Stimulated activated naive CD8-positive, alpha-beta T cell treated with anti-CD3 and anti-CD28 coated beads, Interleukin-15, Interleukin-2, amounts not matched to agents 100 ng/mL and 50 ng/mL, for 24 hours (primary cell): ENCODE measurements around the gene SETD7.

Experiments
- H3K27ac Mint-ChIP-seq: one replicate; pipeline ENCODE4 v1.8.0; 2021; ENCODE audit warnings: mild to moderate bottlenecking, mixed read lengths
- H3K27me3 Mint-ChIP-seq: one replicate; pipeline ENCODE4 v1.8.0; 2021; ENCODE audit warnings: mixed read lengths
- H3K36me3 Mint-ChIP-seq: one replicate; pipeline ENCODE4 v1.8.0; 2021; ENCODE audit warnings: low read depth, mixed read lengths
- H3K4me1 Mint-ChIP-seq: one replicate; pipeline ENCODE4 v1.8.0; 2021; ENCODE audit warnings: low read depth, mixed read lengths
- H3K4me3 Mint-ChIP-seq: one replicate; pipeline ENCODE4 v1.8.0; 2021; ENCODE audit warnings: mild to moderate bottlenecking, mixed read lengths
- H3K9me3 Mint-ChIP-seq: one replicate; pipeline ENCODE4 v1.8.0; 2021; ENCODE audit warnings: mixed read lengths

Gene SETD7

DNA sequence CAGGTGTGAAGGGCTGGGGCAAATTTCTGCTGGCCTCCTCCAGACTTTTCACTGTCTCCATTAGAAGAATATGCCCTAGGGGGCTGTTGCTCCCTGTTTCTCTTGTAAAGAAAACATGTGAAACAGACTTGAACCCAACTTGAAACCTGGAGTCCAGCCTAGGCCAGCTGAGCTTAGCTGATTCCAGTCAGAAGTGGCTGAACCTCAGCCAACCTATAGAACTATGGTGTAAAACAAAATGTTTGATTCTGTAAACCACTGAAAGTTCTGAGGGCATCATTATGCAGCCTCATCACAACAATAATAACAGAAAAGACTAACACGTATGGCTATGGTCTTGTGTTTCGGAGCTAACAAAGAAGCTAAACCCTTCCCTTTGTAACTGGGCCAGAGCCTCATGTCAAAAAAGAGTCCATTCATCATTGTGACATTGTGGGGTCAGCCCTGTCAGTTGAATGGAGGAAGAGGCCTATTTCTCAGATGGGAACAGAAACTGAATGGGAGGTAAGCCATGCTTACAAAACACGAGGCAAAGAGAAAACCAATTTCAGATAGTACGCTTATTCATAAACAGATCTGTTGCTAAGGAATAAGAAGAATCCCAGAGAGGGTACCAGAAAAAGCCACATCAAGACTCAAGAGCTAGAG is 34.1 kb downstream of the SETD7 start:
- Mint-ChIP-seq H3K4me1 (peaks cover 9% of the 10 kb centered on the region), H3K4me3 (no peak overlapping the region), H3K27ac (no peak overlapping the region), H3K36me3 (peaks cover 59% of the 10 kb centered on the region), H3K27me3 (no peaks in the 10 kb centered on the region), H3K9me3 (no peaks in the 10 kb centered on the region)

DNA sequence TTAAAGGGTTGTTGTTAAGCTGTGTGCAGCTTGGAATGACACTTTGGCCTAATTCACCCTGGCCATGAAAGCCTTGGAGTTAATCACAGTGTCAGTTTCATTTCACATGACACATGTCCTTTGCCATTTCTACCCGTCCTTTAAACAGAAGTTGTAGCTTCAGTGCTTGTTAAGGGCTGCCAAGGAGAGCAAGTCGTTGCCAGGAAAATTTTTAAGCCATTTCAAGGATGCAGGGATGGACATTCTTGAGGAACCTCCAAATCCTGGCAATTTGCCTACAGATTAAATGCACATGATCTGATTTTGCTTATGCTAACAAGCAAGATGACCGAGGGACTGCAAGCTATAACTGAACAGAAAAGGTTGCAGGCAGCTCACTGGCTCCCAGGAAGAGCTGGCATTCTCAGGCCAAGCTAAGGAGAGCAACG is 40.5 kb downstream of the SETD7 start:
- H3K4me1 Mint-ChIP-seq = no peaks in the 10 kb centered on the region
- H3K27ac Mint-ChIP-seq = no peak overlapping the region
- peaks cover 55% of the 10 kb centered on the region for H3K36me3 Mint-ChIP-seq
- no peaks in the 10 kb centered on the region for H3K9me3 Mint-ChIP-seq
- no peaks in the 10 kb centered on the region for H3K27me3 Mint-ChIP-seq
- H3K4me3 Mint-ChIP-seq = no peak overlapping the region

DNA sequence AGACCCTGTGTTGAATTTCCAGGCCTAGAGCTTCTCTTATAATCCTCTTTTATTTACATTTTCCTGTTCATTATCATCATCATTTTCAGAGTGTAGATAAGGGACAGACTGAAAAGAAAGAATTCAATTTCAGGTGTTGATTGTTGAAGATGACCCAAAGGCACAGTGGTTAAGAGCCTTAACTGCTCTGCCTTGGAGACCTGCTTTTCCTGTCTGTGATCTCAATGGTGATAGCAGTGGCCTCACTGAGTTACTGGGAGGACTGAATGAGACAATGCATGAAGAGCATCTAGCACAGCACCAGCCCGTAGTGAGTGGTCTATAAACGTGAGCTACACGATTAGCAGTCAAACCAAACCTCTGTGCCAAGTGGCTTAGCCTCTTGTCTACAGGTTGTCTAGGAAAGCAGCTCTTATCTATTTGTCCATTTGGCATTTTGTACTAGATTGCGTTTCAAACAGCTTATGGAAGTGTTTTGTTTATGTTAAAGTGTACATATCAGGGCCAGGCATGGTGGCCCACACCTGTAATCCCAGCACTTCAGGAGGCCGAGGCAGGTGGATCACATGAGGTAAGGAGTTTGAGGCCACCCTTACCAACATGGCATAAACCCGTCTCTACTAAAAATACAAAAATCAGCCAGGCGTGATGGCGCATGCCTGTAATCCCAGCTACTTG is 41.5 kb downstream of the SETD7 start:
- Mint-ChIP-seq H3K27me3 (no peaks in the 10 kb centered on the region), H3K4me1 (no peaks in the 10 kb centered on the region), H3K36me3 (peaks cover 54% of the 10 kb centered on the region), H3K9me3 (no peaks in the 10 kb centered on the region), H3K27ac (no peak overlapping the region), H3K4me3 (no peak overlapping the region)

DNA sequence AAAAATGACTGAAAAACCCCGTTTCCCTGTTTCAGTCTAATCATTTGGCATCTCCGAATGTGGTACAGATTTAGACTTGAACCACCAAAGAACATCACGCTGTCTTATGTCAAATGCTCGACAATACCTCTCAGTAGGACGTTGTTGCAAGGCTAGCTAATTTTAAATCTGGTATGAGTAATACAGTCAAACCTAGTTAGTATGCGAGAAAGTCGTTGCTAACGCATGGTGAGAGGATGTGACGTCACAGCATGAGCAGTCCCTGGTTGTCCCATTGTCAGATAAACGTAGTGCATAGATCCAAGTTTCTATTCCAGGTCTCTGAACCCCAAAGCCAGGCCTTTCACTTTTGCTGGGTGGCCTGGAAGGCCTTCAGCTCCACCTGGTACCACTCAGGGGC is 44.7 kb downstream of the SETD7 start:
- H3K9me3 Mint-ChIP-seq = no peaks in the 10 kb centered on the region
- H3K4me3 Mint-ChIP-seq = no peak overlapping the region
- H3K27me3 Mint-ChIP-seq = no peaks in the 10 kb centered on the region
- H3K36me3 Mint-ChIP-seq = peaks cover 41% of the 10 kb centered on the region
- H3K27ac Mint-ChIP-seq = no peak overlapping the region
- H3K4me1 Mint-ChIP-seq = no peaks in the 10 kb centered on the region

DNA sequence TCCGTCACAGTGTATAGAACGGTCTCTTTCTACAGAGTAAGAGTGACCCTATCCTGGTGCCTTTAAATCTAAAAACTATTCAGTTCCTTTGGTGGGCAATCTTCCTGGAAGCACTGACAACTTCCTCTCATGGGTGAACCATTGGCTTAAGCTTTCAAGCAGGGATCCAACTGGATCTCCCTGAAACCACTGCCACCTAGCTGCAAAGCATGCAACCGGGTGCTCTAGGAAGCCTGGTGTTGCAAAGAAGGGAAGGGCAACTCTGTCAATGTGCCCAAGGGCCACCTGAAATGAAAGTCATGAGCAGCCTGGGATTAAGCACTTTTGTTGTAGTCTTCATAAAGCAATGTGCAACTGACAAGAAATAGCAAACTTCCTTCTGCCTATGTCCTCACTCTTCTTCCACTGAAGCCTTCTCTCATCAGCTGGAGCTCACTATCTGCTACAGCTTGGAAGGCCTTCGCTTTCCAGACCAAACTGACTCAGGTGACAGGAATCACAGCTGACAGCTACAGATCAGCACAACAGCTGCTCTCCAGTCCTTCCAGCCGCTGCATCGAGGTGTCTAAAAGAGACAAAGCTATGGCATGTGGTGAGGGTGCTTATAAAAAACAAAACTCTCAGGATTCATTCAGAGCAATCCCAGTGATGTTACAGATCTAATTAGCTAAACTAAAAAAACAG is 46.1 kb downstream of the SETD7 start:
- Mint-ChIP-seq H3K36me3 (peaks cover 29% of the 10 kb centered on the region), H3K9me3 (no peaks in the 10 kb centered on the region), H3K27me3 (no peaks in the 10 kb centered on the region), H3K27ac (no peak overlapping the region), H3K4me1 (no peaks in the 10 kb centered on the region), H3K4me3 (no peak overlapping the region)

DNA sequence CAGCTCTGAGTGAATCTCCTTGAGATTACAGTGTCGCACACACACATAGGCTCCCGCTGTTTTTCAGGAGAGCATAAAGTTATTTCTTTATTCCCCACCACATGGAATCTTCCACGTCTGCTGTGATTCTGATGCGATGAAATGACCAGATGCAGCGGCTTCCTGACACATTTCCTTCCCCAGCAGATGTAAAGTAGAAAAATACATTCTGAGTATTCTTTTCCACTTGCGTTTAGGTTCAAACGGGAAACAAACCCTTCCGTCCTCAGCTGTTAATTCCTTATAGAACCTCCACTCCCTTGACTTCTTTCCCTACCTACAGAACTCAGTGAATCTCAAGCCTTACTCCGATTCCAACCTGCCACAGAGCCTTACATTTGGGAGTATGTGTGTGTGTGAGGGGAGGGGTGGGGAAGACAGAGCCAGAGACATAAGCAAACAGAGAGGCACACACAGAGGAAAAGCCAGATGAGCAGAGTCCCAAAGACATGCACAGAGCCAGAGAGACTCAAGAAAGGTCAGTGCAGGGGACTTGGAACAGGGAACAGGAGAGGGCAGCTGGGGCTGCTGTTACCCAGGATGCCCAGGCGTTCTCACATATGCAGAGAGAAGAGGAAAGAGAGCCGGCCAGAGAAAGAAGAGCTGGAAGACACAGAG is 47.3 kb downstream of the SETD7 start:
- Mint-ChIP-seq H3K27ac (no peak overlapping the region), H3K4me3 (no peak overlapping the region), H3K4me1 (no peaks in the 10 kb centered on the region), H3K9me3 (no peaks in the 10 kb centered on the region), H3K36me3 (peaks cover 26% of the 10 kb centered on the region), H3K27me3 (no peaks in the 10 kb centered on the region)

DNA sequence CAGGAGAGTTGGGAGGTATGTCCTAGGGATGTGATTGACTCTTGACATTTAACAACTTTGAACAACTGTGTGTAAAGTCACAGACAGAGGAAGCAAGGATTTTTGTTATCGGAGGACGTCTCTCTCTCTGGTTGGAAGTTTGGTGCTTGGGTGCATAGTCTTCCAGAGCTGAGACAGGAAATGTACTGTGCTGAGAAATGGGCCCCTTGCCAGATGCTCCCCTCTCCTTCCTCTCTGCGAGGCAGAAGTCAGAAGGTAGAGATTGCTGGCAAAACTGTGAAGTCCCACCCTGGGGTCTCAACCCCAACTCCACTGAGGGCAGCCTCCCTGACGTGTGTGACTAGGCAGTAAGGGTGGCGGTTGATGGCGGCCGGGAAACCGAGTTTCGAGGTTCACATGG is 49.2 kb downstream of the SETD7 start:
- Mint-ChIP-seq H3K36me3 (peaks cover 27% of the 10 kb centered on the region), H3K4me3 (no peak overlapping the region), H3K4me1 (no peaks in the 10 kb centered on the region), H3K27me3 (no peaks in the 10 kb centered on the region), H3K27ac (no peak overlapping the region), H3K9me3 (no peaks in the 10 kb centered on the region)

DNA sequence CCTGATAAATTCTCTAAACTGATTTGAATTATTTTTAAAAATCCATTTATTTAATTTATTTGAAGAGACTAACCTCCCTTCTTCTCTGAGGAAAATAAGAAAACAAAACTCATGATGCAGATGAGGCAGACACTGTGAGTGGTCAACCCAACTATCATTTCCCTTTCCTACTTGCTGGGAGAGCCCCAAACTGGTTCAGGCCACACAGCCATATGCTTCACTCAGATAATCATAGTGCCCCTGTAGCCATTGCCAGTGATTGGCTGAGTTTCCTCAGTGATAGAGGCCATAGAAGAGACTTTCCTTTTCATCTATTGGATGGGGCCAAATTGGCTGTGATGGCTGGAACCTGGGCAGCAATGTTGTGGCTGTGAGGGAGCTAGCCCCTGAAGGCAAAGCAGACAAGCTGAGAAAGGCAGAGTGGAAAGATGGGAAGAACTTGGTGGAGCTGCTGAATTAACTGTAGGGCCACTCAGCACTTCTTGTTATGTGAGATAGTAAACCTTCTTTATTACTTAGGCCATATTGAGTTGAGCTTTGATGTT is 52.3 kb downstream of the SETD7 start:
- H3K4me1 Mint-ChIP-seq = no peaks in the 10 kb centered on the region
- no peak overlapping the region for H3K27ac Mint-ChIP-seq
- peaks cover 12% of the 10 kb centered on the region for H3K36me3 Mint-ChIP-seq
- no peaks in the 10 kb centered on the region for H3K9me3 Mint-ChIP-seq
- no peak overlapping the region for H3K4me3 Mint-ChIP-seq
- H3K27me3 Mint-ChIP-seq = no peaks in the 10 kb centered on the region

DNA sequence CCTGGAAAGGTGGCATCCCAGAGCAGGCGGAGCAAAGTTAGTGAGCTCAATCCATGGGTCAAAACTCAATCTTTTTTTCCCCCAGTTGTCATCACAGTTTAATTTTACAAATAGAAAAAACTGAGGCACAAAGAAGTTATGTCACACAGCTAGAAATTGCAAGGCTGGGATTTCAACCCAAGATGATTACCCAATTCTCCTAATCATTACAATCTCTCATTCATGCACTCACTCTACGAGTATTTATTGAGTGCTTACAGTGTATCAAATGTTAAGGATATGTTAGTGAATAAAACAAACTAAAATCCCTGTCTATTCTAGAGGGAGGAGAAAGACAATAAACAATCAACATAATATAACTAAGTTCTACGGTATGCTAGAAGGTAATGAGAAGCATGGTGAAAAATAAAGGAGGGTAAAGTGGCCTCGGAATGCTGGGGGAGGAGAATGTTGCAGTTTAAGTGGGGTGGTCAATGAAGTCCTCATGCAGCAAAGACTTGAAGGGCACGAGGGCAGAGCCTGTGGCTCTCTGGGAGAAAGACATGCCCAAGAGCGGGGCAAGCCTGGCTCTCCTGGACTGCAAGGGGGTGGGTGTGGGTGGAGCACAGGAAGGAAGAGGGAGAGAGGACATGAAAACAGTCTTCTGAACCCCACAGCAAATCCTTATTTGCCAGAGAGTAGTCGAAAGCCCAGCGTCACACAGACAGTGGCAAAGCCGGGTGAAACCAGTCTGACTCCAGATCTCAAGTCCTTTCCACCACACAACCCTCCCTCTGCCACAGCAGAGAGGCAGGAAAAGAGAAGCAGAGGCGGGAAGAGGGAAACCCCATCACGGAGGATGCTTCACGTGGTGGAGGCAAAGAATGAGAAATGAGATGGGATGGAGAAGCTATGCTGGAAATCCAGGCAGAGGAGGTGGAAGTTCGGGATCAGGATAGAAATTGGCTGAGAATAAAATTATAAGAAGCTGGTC is 53.8 kb downstream of the SETD7 start:
- H3K9me3 Mint-ChIP-seq = no peaks in the 10 kb centered on the region
- H3K27me3 Mint-ChIP-seq = no peaks in the 10 kb centered on the region

DNA sequence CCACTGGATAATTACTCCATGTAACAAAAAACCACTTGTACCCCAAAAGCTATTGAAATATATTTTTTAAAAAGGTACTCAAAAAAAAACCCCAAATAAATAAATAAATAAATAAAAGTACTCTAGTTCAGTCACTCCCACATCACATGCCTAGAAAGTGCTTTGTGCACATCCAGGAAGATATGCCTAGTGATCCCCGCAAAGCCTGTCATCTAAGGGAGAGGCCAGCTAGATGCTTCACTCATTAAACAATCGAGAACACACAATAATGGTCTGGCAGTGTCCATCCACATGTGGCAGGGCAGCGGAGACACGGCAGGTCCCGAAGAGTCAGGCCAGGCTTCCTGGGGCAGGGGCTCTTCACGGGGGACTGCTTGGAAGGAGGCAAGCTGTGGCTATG is 54.5 kb downstream of the SETD7 start:
- Mint-ChIP-seq H3K27me3 (no peaks in the 10 kb centered on the region), H3K9me3 (no peaks in the 10 kb centered on the region), H3K4me1 (no peaks in the 10 kb centered on the region), H3K36me3 (peaks cover 5% of the 10 kb centered on the region), H3K4me3 (no peak overlapping the region), H3K27ac (no peak overlapping the region)

More for the DNA sequence above, 53.8 kb downstream of the SETD7 start:
- Mint-ChIP-seq H3K36me3 (peaks cover 8% of the 10 kb centered on the region), H3K27ac (peak overlapping the region; percentile 66), H3K4me1 (no peaks in the 10 kb centered on the region), H3K4me3 (no peak overlapping the region)

DNA sequence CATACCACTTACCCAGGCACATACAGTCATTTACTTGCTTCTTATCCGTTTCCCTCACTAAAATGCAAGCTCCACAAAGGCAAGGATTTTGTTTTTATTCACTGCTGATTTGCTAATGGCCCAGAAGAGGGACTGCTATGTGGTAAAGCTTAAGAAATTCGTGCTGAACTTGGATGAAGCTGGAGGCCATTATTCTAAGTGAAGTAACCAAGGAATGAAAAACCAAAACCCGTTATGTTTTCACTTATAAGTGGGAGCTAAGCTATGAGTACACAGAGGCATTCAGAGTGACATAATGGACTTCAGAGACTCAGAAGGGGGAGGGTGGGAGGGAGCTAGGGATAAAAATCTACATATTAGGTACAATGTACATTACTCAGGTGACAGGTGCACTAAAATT is 54.9 kb downstream of the SETD7 start:
- Mint-ChIP-seq H3K9me3 (no peaks in the 10 kb centered on the region), H3K27me3 (no peaks in the 10 kb centered on the region)

DNA sequence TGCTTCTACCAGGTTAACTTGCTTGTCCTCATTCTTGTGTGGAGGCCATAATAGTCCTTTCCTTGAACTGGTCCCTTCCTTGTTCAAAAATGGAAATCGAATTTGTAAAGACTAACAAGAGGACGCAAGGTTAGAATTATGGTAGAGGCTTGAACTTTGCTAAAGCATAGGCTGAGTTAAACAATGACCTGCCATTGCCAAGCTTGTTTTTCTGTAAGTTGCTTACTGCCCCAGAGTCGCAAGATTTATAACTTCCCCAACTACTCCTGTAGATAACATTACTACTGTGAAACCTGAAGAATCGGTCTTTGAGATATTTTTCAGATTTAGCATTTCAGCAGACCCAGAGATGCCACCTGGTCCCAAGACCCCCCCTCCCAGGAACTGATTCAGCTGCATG is 56.8 kb downstream of the SETD7 start:
- Mint-ChIP-seq H3K27ac (no peak overlapping the region), H3K9me3 (no peaks in the 10 kb centered on the region), H3K27me3 (no peaks in the 10 kb centered on the region), H3K36me3 (peaks cover 4% of the 10 kb centered on the region), H3K4me3 (no peak overlapping the region), H3K4me1 (no peaks in the 10 kb centered on the region)

More for the DNA sequence above, 54.9 kb downstream of the SETD7 start:
- Mint-ChIP-seq H3K4me1 (no peaks in the 10 kb centered on the region), H3K4me3 (no peak overlapping the region), H3K27ac (no peak overlapping the region), H3K36me3 (peaks cover 4% of the 10 kb centered on the region)

DNA sequence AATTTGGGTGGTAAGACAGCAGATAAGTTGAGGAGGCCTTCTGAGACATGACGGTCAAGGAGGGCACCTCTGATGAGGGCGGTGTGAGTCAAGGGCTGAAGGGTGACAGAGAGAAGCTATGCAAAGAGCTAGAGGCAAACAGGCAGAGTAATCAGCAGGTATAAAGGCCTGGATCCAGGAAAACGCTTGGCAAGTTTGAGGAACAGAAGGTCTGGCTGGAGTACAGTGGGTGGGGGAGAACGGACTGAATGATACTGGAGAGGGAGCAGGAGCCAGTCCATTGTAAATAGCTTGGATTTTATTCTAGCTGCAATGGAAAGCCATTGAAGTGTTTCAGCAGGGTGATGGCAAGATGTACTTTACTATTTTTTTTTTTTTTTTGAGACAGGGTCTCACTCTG is 62.8 kb downstream of the SETD7 start:
- H3K4me3 Mint-ChIP-seq = no peak overlapping the region
- no peaks in the 10 kb centered on the region for H3K4me1 Mint-ChIP-seq
- no peaks in the 10 kb centered on the region for H3K27me3 Mint-ChIP-seq
- no peak overlapping the region for H3K27ac Mint-ChIP-seq
- H3K9me3 Mint-ChIP-seq = no peaks in the 10 kb centered on the region
- no peaks in the 10 kb centered on the region for H3K36me3 Mint-ChIP-seq

DNA sequence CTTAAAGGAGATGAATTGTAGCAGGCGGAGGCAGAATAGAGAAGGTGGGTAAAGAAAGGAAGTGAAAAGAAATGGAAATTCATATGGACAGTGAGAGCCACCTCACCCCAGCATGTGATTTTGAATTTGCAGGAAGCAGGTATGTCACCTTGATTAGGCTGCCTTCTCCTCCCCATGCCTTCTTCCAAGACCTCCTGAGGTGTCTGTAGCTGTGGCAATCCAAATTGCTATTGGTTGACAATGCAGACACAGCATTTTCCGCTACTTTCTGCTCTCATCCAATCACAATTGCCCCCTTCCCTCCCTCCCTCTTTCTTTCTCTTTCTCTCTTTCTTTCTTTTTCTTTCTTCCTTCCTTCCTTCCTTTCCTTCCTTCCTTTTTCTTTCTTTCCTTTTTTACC is 63.6 kb downstream of the SETD7 start:
- no peaks in the 10 kb centered on the region for H3K4me1 Mint-ChIP-seq
- no peak overlapping the region for H3K4me3 Mint-ChIP-seq
- H3K27ac Mint-ChIP-seq = no peak overlapping the region
- H3K9me3 Mint-ChIP-seq = no peaks in the 10 kb centered on the region
- H3K27me3 Mint-ChIP-seq = no peaks in the 10 kb centered on the region
- no peaks in the 10 kb centered on the region for H3K36me3 Mint-ChIP-seq
